DND-41 (cell line): ENCODE measurements around the gene ZIC2.

Source experiments
- ATAC-seq: fragments of 200-7000 bp; cut with Tn5 transposase; 3 replicates; pipeline ENCODE4 v1.9.1; 2021; ENCODE audit warnings: low read depth; ENCODE audit not compliant: insufficient read depth
- DNase-seq: peaks from one replicate; pipeline ENCODE4 v3.0.0-alpha.2; 2020
- H2AFZ ChIP-seq: 2 replicates; pipeline ENCODE4 v1.6.0; 2012; ENCODE audit warnings: low read depth, low read length
- H3K27ac ChIP-seq: 2 replicates; pipeline ENCODE4 v1.5.1; 2012; ENCODE audit warnings: low read length, inconsistent platforms
- H3K27me3 ChIP-seq: fragments of 200-600 bp; sonication (generic); 2 replicates; pipeline ENCODE4 v1.6.0; 2012; ENCODE audit warnings: low read length, mild to moderate bottlenecking, inconsistent platforms; ENCODE audit not compliant: insufficient read depth, poor library complexity
- H3K36me3 ChIP-seq: 2 replicates; pipeline ENCODE4 v1.5.1; 2012; ENCODE audit warnings: low read length, inconsistent platforms; ENCODE audit not compliant: insufficient read depth
- H3K4me1 ChIP-seq: 2 replicates; pipeline ENCODE4 v1.5.1; 2012; ENCODE audit warnings: mild to moderate bottlenecking, low read length; ENCODE audit not compliant: insufficient read depth
- H3K4me2 ChIP-seq: 2 replicates; pipeline ENCODE4 v1.6.0; 2012; ENCODE audit warnings: mild to moderate bottlenecking, moderate library complexity, low read length, inconsistent platforms; ENCODE audit not compliant: insufficient read depth
- H3K4me3 ChIP-seq, 2 experiments: fragments of 200-600 bp in 1 of 2; shearing (Covaris generic) in 1 of 2; 2 replicates each; pipeline ENCODE4 v1.5.1; 2012 to 2016; ENCODE audit warnings: inconsistent platforms in 2 of 2, low read length in 2 of 2, mild to moderate bottlenecking in 2 of 2, low read depth in 1 of 2, moderate library complexity in 1 of 2
- H3K79me2 ChIP-seq: 2 replicates; pipeline ENCODE4 v1.6.0; 2012; ENCODE audit warnings: low read length, inconsistent platforms; ENCODE audit not compliant: insufficient read depth
- H3K9ac ChIP-seq: 2 replicates; pipeline ENCODE4 v1.6.0; 2012; ENCODE audit warnings: low read depth, mild to moderate bottlenecking, inconsistent platforms, low read length, moderate library complexity
- H3K9me3 ChIP-seq: 2 replicates; pipeline ENCODE4 v1.5.1; 2012; ENCODE audit warnings: low read length, moderate library complexity, mild to moderate bottlenecking, inconsistent platforms; ENCODE audit not compliant: insufficient read depth, severe bottlenecking
- H4K20me1 ChIP-seq: 2 replicates; pipeline ENCODE4 v1.6.0; 2012; ENCODE audit warnings: low read length; ENCODE audit not compliant: insufficient read depth
- EZH2 ChIP-seq: IDR thresholded peaks from 3 replicates; pipeline ENCODE4 v1.6.1; 2012; ENCODE audit warnings: borderline replicate concordance, low read depth, mild to moderate bottlenecking, moderate library complexity, low read length, inconsistent platforms; ENCODE audit not compliant: severe bottlenecking
- TF ChIP-seq, protein P1 (sequence below): IDR thresholded peaks from 2 replicates; pipeline ENCODE4 v1.5.1; 2012; ENCODE audit warnings: borderline replicate concordance, low read length, moderate library complexity, mild to moderate bottlenecking; ENCODE audit not compliant: poor library complexity, severe bottlenecking; ENCODE audit errors: extremely low read depth

Gene ZIC2

DNA sequence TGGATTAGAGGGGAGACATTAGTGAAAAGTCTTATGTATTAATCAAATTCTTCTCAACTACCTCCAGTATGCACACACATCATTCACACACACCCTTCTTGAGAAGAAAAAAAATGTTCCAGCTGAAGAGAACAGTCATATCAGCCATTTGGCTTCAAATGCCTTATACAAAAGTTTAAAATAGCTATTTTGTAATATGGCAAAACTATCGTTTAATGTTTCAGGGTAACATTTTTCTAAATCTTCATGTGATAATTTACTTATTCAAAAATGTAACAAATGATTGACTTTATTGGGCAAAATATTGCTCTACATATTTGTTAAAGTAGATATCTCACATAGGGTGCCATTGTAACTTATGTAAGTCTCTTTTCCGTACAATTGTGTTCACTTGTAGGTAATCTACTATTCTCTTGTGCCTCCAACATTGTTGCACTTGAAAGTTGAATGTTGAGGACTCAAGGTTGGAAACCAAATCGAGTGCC lies 13.6 kb downstream of the ZIC2 start:
- no peak overlapping the region for H2AFZ ChIP-seq
- ATAC-seq (no peak), DNase-seq (no peak)
- H4K20me1 ChIP-seq, result no peaks in the 10 kb centered on the region
- no peak overlapping the region for H3K27ac ChIP-seq
- H3K4me2 ChIP-seq, result no peak overlapping the region
- H3K4me1 ChIP-seq, result peaks cover 17% of the 10 kb centered on the region
- H3K9me3 ChIP-seq, result no peaks in the 10 kb centered on the region
- no peak overlapping the region for H3K9ac ChIP-seq
- TF ChIP-seq, protein P1, sequence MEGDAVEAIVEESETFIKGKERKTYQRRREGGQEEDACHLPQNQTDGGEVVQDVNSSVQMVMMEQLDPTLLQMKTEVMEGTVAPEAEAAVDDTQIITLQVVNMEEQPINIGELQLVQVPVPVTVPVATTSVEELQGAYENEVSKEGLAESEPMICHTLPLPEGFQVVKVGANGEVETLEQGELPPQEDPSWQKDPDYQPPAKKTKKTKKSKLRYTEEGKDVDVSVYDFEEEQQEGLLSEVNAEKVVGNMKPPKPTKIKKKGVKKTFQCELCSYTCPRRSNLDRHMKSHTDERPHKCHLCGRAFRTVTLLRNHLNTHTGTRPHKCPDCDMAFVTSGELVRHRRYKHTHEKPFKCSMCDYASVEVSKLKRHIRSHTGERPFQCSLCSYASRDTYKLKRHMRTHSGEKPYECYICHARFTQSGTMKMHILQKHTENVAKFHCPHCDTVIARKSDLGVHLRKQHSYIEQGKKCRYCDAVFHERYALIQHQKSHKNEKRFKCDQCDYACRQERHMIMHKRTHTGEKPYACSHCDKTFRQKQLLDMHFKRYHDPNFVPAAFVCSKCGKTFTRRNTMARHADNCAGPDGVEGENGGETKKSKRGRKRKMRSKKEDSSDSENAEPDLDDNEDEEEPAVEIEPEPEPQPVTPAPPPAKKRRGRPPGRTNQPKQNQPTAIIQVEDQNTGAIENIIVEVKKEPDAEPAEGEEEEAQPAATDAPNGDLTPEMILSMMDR, result no peak
- H3K36me3 ChIP-seq, result no peaks in the 10 kb centered on the region
- H3K4me3 ChIP-seq, result no peak overlapping the region
- H3K27me3 ChIP-seq, result no peaks in the 10 kb centered on the region
- H3K79me2 ChIP-seq, result no peaks in the 10 kb centered on the region

DNA sequence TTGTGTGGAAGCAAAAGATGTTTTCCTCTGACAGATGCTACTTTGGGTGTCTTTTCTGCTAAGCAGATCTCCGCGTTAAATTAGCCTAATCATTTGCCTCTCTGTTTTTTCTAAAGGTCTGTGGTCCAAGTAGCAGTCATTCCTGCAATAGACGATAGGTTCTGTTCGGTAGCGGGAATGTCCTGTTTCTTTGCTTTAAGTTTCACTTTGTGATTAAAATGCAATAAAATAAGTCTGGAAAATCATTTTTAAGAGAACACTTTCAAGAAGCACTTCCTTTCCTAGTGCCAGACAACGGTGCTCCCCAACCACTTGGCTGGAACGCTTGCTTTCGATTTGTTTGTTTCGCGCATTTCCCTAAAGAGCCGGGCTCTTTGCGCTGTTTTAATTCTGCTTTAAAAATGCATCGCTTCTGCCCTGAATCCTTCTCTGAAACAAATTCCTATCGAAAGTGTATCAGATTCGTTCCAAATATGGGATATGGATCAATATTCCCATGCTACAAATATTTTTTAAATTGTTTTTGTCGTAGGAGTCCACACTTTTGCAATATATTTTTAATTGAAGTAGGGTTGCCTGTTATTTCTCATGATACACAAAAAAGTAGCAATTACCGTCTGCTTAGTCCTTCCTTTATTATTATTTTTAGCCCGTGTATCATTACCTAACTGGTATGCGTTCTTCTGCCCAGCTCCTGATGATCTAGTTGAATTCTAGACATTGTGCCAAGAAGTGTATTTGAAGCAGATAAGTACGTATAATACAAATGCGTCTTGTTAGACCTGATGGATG lies 14.2 kb downstream of the ZIC2 start:
- H2AFZ ChIP-seq, result no peak overlapping the region
- no peak overlapping the region for H3K9ac ChIP-seq
- no peak overlapping the region for H3K4me2 ChIP-seq
- ATAC-seq, result no peak
- no peaks in the 10 kb centered on the region for H3K36me3 ChIP-seq
- H3K9me3 ChIP-seq, result no peaks in the 10 kb centered on the region
- TF ChIP-seq EZH2, result no peak
- TF ChIP-seq, protein P1, result no peak
- H3K4me3 ChIP-seq, result no peak overlapping the region
- no peaks in the 10 kb centered on the region for H3K79me2 ChIP-seq
- H3K27ac ChIP-seq, result no peak overlapping the region
- H3K27me3 ChIP-seq, result no peaks in the 10 kb centered on the region
- DNase-seq, result no peak
- H3K4me1 ChIP-seq, result peaks cover 17% of the 10 kb centered on the region
- no peaks in the 10 kb centered on the region for H4K20me1 ChIP-seq

DNA sequence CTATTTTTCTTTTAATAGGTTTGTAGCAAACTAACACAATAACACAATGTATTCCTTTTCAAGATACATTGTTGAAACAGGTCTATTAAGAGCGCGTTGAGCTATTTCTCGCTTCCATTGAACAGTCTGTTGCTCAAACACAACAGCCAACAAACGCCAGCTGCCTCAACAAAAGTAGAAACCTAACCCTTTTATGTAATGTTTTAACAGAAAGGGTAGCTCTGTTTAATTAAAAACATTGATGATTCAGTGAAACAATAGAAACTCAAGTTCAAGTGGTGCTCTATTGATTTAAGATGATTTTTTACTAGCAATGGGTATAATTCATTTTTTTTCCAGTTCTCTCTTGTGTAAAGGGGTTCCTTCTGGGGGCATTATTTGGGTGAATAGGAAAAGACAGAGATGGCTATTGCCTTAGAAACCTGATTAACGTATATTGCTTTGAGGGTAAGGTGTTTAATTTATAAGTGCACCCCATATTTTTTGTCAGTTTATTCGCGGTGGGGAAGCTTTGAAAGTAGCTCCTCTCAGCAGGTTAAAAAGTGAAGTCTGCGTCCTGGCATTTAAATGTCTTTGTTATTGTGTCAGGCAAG lies 14.9 kb downstream of the ZIC2 start:
- H3K79me2 ChIP-seq, result no peaks in the 10 kb centered on the region
- H3K9me3 ChIP-seq, result no peaks in the 10 kb centered on the region
- H3K4me2 ChIP-seq, result no peak overlapping the region
- no peak for ATAC-seq
- no peaks in the 10 kb centered on the region for H3K36me3 ChIP-seq
- no peak for DNase-seq
- no peaks in the 10 kb centered on the region for H4K20me1 ChIP-seq
- TF ChIP-seq EZH2, result no peak
- TF ChIP-seq, protein P1, result no peak
- H3K27me3 ChIP-seq, result no peaks in the 10 kb centered on the region
- H3K4me1 ChIP-seq, result peaks cover 17% of the 10 kb centered on the region
- no peak overlapping the region for H3K4me3 ChIP-seq
- no peak overlapping the region for H3K9ac ChIP-seq
- no peak overlapping the region for H3K27ac ChIP-seq
- H2AFZ ChIP-seq, result no peak overlapping the region
